Mononuclear cell (primary cell): ENCODE results near the gene ATXN2L. TPM values are rescaled to one million over a fixed set of nuclear protein-coding genes. Genes with fewer than 3 reads are reported as not detected.
"Not testable (repeated sequence)": the region's sequence is repeated elsewhere in the genome, so short reads cannot be mapped to it uniquely, and the experiment has no call there.

Experiments used
- H3K27me3 ChIP-seq: 2 replicates; pipeline ENCODE4 v1.6.0; 2011; ENCODE audit warnings: low read length, control low read depth; ENCODE audit not compliant: insufficient read depth
- H3K4me1 ChIP-seq: 2 replicates; pipeline ENCODE4 v1.5.1; 2011; ENCODE audit warnings: mild to moderate bottlenecking, low read length, control low read depth; ENCODE audit not compliant: insufficient read depth
- H3K4me3 ChIP-seq: 2 replicates; pipeline ENCODE4 v1.5.1; 2011; ENCODE audit warnings: mild to moderate bottlenecking, low read length, moderate library complexity
- H3K9me3 ChIP-seq: 2 replicates; pipeline ENCODE4 v1.5.1; 2011; ENCODE audit warnings: low read depth, mild to moderate bottlenecking, control low read depth, low read length
- total RNA-seq: library from RNA; depleted of rRNA; stranded (reverse); fragments of >200 nt; gene quantifications from one replicate; pipeline ENCODE4 v1.2.3, GENCODE V29; 2012

Gene ATXN2L
- total RNA-seq: 85.7 TPM

- H3K27me3 ChIP-seq: no peaks in the 10 kb centered on the region
- H3K4me1 ChIP-seq: peaks cover 40% of the 10 kb centered on the region
- peak within 1 kb of the TSS; percentile 90 for H3K4me3 ChIP-seq
- H3K9me3 ChIP-seq: no peaks in the 10 kb centered on the region
Measured at GRCh38 chr16:28822520-28823290, at the start of gene ATXN2L. Gene ATXN2L, plus strand, starts transcription at chr16:28822999. Its CDS starts 261 bp downstream, at chr16:28823260.

GRCh38 chr16:28781697-28782096, 41.1 kb upstream of the ATXN2L start:
- H3K27me3 ChIP-seq, H3K9me3 ChIP-seq, H3K4me1 ChIP-seq, H3K4me3 ChIP-seq: not testable (repeated sequence)

GRCh38 chr16:28782357-28782756, 40.4 kb upstream of the ATXN2L start:
- H3K4me1 ChIP-seq, H3K27me3 ChIP-seq, H3K9me3 ChIP-seq, H3K4me3 ChIP-seq: not testable (repeated sequence)

GRCh38 chr16:28802235-28803019, 20.4 kb upstream of the ATXN2L start:
- H3K9me3 ChIP-seq: not testable (repeated sequence)

GRCh38 chr16:28807445-28808120, 15.2 kb upstream of the ATXN2L start:
- H3K4me1 ChIP-seq, H3K9me3 ChIP-seq, H3K4me3 ChIP-seq, H3K27me3 ChIP-seq: not testable (repeated sequence)

More at GRCh38 chr16:28802235-28803019, 20.4 kb upstream of the ATXN2L start:
- not testable (repeated sequence) for H3K27me3 ChIP-seq, H3K4me3 ChIP-seq, H3K4me1 ChIP-seq

GRCh38 chr16:28820016-28820415, 2.8 kb upstream of the ATXN2L start:
- Histone ChIP-seq H3K9me3 (no peaks in the 10 kb centered on the region), H3K4me3 (no peak overlapping the region), H3K4me1 (peaks cover 27% of the 10 kb centered on the region), H3K27me3 (no peaks in the 10 kb centered on the region)

- H3K4me3 ChIP-seq, H3K27me3 ChIP-seq, H3K9me3 ChIP-seq: not testable (repeated sequence)
- peaks cover 33% of the 10 kb centered on the region for H3K4me1 ChIP-seq
Measured at GRCh38 chr16:28820546-28820945, 2.3 kb upstream of the ATXN2L start.

GRCh38 chr16:28821874-28822519, 802 bp upstream of the ATXN2L start:
- Histone ChIP-seq H3K4me3 (peak overlapping the region; percentile 90), H3K27me3 (no peaks in the 10 kb centered on the region), H3K9me3 (no peaks in the 10 kb centered on the region), H3K4me1 (peaks cover 40% of the 10 kb centered on the region)

GRCh38 chr16:28823291-28823872, 583 bp downstream of the ATXN2L start:
- Histone ChIP-seq H3K9me3 (no peaks in the 10 kb centered on the region), H3K4me1 (peaks cover 40% of the 10 kb centered on the region), H3K27me3 (no peaks in the 10 kb centered on the region), H3K4me3 (peak overlapping the region; percentile 90)

GRCh38 chr16:28823873-28824716, 1.3 kb downstream of the ATXN2L start:
- H3K4me1 ChIP-seq: peaks cover 40% of the 10 kb centered on the region
- no peaks in the 10 kb centered on the region for H3K27me3 ChIP-seq
- no peaks in the 10 kb centered on the region for H3K9me3 ChIP-seq
- H3K4me3 ChIP-seq: peak overlapping the region; percentile 90

- peaks cover 40% of the 10 kb centered on the region for H3K4me1 ChIP-seq
- H3K4me3 ChIP-seq: peak overlapping the region; percentile 90
- no peaks in the 10 kb centered on the region for H3K27me3 ChIP-seq
- no peaks in the 10 kb centered on the region for H3K9me3 ChIP-seq
Measured at GRCh38 chr16:28824717-28824973, 1.8 kb downstream of the ATXN2L start.

GRCh38 chr16:28826141-28826540, 3.3 kb downstream of the ATXN2L start:
- peaks cover 28% of the 10 kb centered on the region for H3K4me1 ChIP-seq
- H3K4me3 ChIP-seq: no peak overlapping the region
- H3K9me3 ChIP-seq: no peaks in the 10 kb centered on the region
- no peaks in the 10 kb centered on the region for H3K27me3 ChIP-seq

- no peak overlapping the region for H3K4me3 ChIP-seq
- H3K27me3 ChIP-seq: no peaks in the 10 kb centered on the region
- peaks cover 16% of the 10 kb centered on the region for H3K4me1 ChIP-seq
- no peaks in the 10 kb centered on the region for H3K9me3 ChIP-seq
Measured at GRCh38 chr16:28829747-28830146, 6.9 kb downstream of the ATXN2L start.

- Histone ChIP-seq H3K27me3 (no peaks in the 10 kb centered on the region), H3K4me1 (peaks cover 8% of the 10 kb centered on the region), H3K4me3 (no peak overlapping the region), H3K9me3 (no peaks in the 10 kb centered on the region)
Measured at GRCh38 chr16:28830531-28830930, 7.7 kb downstream of the ATXN2L start.
